ENCODE data around the gene RAB8B.
"Not testable (repeated sequence)": the region's sequence is repeated elsewhere in the genome, so short reads cannot be mapped to it uniquely, and the experiment has no call there.

The RAB8B gene

DNA sequence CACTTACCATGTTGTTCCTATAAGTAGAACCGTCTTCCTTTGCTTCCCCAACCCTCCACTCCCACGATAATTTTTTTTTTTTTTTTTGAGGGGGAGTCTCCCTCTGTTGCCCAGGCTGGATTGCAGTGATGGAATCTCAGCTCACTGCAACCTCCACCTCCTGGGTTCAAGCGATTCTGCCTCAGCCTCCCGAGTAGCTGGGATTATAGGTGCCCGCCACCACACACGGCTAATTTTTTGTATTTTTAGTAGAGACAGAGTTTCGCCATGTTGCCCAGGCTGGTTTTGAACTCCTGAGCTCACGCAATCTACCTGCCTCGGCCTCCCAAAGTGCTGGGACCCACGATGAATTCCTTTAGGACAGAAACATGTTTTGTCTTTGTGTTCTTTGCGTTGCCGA is 19.4 kb downstream of the RAB8B start:
- not testable (repeated sequence) for H3K27me3 ChIP-seq (ENCODE audit: insufficient read depth, low read length); H3K14ac ChIP-seq (ENCODE audit: low read length); H3K9me3 ChIP-seq (ENCODE audit: insufficient read depth, low read depth, low read length); H3K79me2 ChIP-seq (ENCODE audit: control insufficient read depth, insufficient read depth, low read length, poor library complexity); H3K18ac ChIP-seq (ENCODE audit: low read length); H3K79me1 ChIP-seq (ENCODE audit: low read length); H3K4me1 ChIP-seq (ENCODE audit: control insufficient read depth in 1 of 2, insufficient read depth in 2 of 2, low read length in 2 of 2); H4K91ac ChIP-seq (ENCODE audit: low read depth, low read length); H3K9ac ChIP-seq (ENCODE audit: low read length); H2BK12ac ChIP-seq (ENCODE audit: low read length); H2BK5ac ChIP-seq (ENCODE audit: low read depth, low read length, poor library complexity); H4K8ac ChIP-seq (ENCODE audit: low read depth, low read length); H3K4me3 ChIP-seq (ENCODE audit: low read depth, low read length); H2AK5ac ChIP-seq (ENCODE audit: low read length); H4K12ac ChIP-seq (ENCODE audit: low read depth, low read length); H2AFZ ChIP-seq (ENCODE audit: insufficient read depth, low read length, poor library complexity); H3K4me2 ChIP-seq (ENCODE audit: low read length); H3K27ac ChIP-seq (ENCODE audit: low read depth, low read length); H3K23ac ChIP-seq (ENCODE audit: low read length); H2BK120ac ChIP-seq (ENCODE audit: insufficient read depth, low read length, poor library complexity); H3K36me3 ChIP-seq (ENCODE audit: control insufficient read depth in 1 of 2, insufficient read depth in 2 of 2, low read length in 2 of 2); DNase-seq; H3K4ac ChIP-seq (ENCODE audit: low read depth, low read length)
- WGBS (ENCODE audit: extremely low coverage, insufficient coverage, insufficient read length), result no CpG with 5 or more reads among the region's 12 CpGs

DNA sequence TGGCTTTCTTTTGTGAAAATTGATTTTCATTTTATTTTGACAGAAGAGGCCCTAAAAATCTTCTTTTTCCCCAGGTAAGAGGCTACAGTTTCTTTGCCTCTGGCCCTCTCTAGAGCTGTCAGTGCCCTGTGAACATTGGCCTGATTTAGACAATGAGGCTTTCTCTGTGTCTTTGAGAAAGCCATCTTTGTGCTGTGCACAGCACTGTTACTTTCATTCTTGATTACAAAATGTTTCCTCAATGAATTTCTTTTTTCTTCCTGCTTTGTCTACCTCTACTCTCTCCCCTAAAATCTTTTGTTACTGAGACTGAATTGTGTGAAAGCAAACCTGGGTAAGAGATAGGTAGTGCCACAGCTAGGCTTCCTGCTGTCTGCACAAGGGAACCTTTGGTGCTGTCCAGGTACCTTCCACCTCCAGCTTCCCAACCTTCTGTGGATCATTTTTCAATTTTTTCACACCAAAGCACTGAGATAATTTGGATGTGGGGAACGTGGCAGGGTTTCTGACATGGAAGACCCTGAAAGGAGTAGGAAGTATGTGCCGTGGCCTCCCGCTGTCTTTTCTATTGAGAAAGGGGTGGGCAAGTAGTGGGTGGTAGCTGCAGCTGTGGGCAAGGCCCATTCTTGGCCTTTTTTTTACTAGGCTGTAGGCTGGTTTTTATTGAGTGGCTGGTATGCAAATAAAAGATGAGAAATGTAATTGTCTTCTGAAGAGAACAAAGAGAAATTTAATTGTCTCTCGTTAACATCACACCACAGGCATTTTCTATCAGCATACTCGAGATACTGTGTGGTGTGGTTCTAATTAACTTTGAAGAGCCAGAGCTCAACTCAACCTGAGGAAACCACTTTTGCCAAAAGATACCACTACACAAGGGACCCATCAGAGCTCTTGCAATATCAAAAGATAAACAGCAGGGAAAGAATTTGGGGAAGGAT is 21.0 kb downstream of the RAB8B start:
- no peak overlapping the region for H3K4ac ChIP-seq (ENCODE audit: low read depth, low read length)

DNA sequence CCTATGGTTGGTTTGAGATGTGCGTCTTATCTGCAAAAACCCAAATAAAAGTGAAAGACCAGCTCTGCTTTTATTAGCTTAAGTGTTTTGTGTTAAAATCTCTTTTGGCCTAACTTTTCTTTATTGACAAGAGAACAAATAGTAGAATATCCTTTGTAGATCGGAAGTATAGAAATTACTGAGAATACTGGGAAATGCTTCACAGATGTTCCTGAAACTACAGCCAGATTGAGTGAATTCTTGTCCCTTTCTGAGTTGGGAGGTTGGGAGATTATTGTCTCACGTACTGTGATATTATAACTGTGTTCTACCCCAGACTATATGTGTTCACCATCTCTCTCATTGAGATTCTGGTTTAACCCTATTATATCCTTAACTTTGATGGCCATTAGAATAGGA is 21.7 kb downstream of the RAB8B start:
- Histone ChIP-seq H3K27me3 (ENCODE audit: insufficient read depth, low read length) (no peaks in the 10 kb centered on the region), H3K27ac (ENCODE audit: low read depth, low read length) (no peak overlapping the region), H4K91ac (ENCODE audit: low read depth, low read length) (no peak overlapping the region), H3K9ac (ENCODE audit: low read length) (no peak overlapping the region), H2BK12ac (ENCODE audit: low read length) (no peak overlapping the region), H3K4me3 (ENCODE audit: low read depth, low read length) (no peak overlapping the region), H3K4me1 (ENCODE audit: control insufficient read depth in 1 of 2, insufficient read depth in 2 of 2, low read length in 2 of 2) (no peaks in the 10 kb centered on the region), H3K14ac (ENCODE audit: low read length) (no peak overlapping the region), H3K79me1 (ENCODE audit: low read length) (no peaks in the 10 kb centered on the region), H3K79me2 (ENCODE audit: control insufficient read depth, insufficient read depth, low read length, poor library complexity) (no peaks in the 10 kb centered on the region), H3K36me3 (ENCODE audit: control insufficient read depth in 1 of 2, insufficient read depth in 2 of 2, low read length in 2 of 2) (no peaks in the 10 kb centered on the region), H3K18ac (ENCODE audit: low read length) (no peak overlapping the region), H3K23ac (ENCODE audit: low read length) (no peak overlapping the region), H3K4ac (ENCODE audit: low read depth, low read length) (no peak overlapping the region), H3K9me3 (ENCODE audit: insufficient read depth, low read depth, low read length) (no peaks in the 10 kb centered on the region), H2BK5ac (ENCODE audit: low read depth, low read length, poor library complexity) (no peak overlapping the region), H4K12ac (ENCODE audit: low read depth, low read length) (no peak overlapping the region), H2BK120ac (ENCODE audit: insufficient read depth, low read length, poor library complexity) (no peak overlapping the region), H2AK5ac (ENCODE audit: low read length) (no peak overlapping the region), H3K4me2 (ENCODE audit: low read length) (no peak overlapping the region), H4K8ac (ENCODE audit: low read depth, low read length) (no peak overlapping the region), H2AFZ (ENCODE audit: insufficient read depth, low read length, poor library complexity) (no peak overlapping the region)
- no peak for DNase-seq
- WGBS (ENCODE audit: extremely low coverage, insufficient coverage, insufficient read length), result no CpG with 5 or more reads among the region's 3 CpGs

More for the DNA sequence above, 21.0 kb downstream of the RAB8B start:
- Histone ChIP-seq H4K12ac (ENCODE audit: low read depth, low read length) (no peak overlapping the region), H3K18ac (ENCODE audit: low read length) (no peak overlapping the region), H3K27me3 (ENCODE audit: insufficient read depth, low read length) (no peaks in the 10 kb centered on the region), H3K4me1 (ENCODE audit: control insufficient read depth in 1 of 2, insufficient read depth in 2 of 2, low read length in 2 of 2) (no peaks in the 10 kb centered on the region), H3K9me3 (ENCODE audit: insufficient read depth, low read depth, low read length) (no peaks in the 10 kb centered on the region), H3K79me2 (ENCODE audit: control insufficient read depth, insufficient read depth, low read length, poor library complexity) (no peaks in the 10 kb centered on the region), H4K91ac (ENCODE audit: low read depth, low read length) (no peak overlapping the region), H3K79me1 (ENCODE audit: low read length) (no peaks in the 10 kb centered on the region), H2BK120ac (ENCODE audit: insufficient read depth, low read length, poor library complexity) (no peak overlapping the region), H3K4me2 (ENCODE audit: low read length) (no peak overlapping the region), H3K23ac (ENCODE audit: low read length) (no peak overlapping the region), H2AK5ac (ENCODE audit: low read length) (no peak overlapping the region), H4K8ac (ENCODE audit: low read depth, low read length) (no peak overlapping the region), H3K27ac (ENCODE audit: low read depth, low read length) (no peak overlapping the region), H3K36me3 (ENCODE audit: control insufficient read depth in 1 of 2, insufficient read depth in 2 of 2, low read length in 2 of 2) (no peaks in the 10 kb centered on the region), H2AFZ (ENCODE audit: insufficient read depth, low read length, poor library complexity) (no peak overlapping the region), H3K4me3 (ENCODE audit: low read depth, low read length) (no peak overlapping the region), H3K9ac (ENCODE audit: low read length) (no peak overlapping the region), H2BK5ac (ENCODE audit: low read depth, low read length, poor library complexity) (no peak overlapping the region), H3K14ac (ENCODE audit: low read length) (no peak overlapping the region), H2BK12ac (ENCODE audit: low read length) (no peak overlapping the region)
- DNase-seq, result no peak
- no CpG with 5 or more reads among the region's 5 CpGs for WGBS (ENCODE audit: extremely low coverage, insufficient coverage, insufficient read length)

DNA sequence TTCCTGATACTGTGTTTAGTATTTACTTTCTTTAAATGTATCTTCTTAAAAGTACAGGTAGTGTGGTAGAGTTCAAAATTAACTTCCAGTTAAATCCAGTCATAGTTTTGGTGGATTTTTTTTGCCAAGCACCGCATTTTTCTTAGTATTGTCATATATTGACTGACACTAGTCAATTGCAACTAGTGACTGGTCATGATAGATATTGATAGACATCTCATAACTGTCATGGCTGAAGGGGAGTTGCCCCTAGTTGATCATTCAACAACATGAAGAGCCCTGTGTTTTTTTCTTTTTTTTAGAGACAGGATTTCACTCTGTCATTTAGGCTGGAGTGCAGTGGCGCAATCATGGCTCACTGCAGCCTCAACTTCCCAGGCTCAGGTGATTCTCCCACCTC is 22.1 kb downstream of the RAB8B start:
- WGBS (ENCODE audit: extremely low coverage, insufficient coverage, insufficient read length), result no CpG with 5 or more reads among the region's 2 CpGs
- H3K23ac ChIP-seq (ENCODE audit: low read length), result no peak overlapping the region
- H3K9ac ChIP-seq (ENCODE audit: low read length), result no peak overlapping the region
- no peak overlapping the region for H4K12ac ChIP-seq (ENCODE audit: low read depth, low read length)
- H3K4me3 ChIP-seq (ENCODE audit: low read depth, low read length), result no peak overlapping the region
- no peak overlapping the region for H3K18ac ChIP-seq (ENCODE audit: low read length)
- H4K8ac ChIP-seq (ENCODE audit: low read depth, low read length), result no peak overlapping the region
- H3K27ac ChIP-seq (ENCODE audit: low read depth, low read length), result no peak overlapping the region
- H3K14ac ChIP-seq (ENCODE audit: low read length), result no peak overlapping the region
- H3K79me2 ChIP-seq (ENCODE audit: control insufficient read depth, insufficient read depth, low read length, poor library complexity), result no peaks in the 10 kb centered on the region
- H3K4me2 ChIP-seq (ENCODE audit: low read length), result no peak overlapping the region
- no peaks in the 10 kb centered on the region for H3K36me3 ChIP-seq (ENCODE audit: control insufficient read depth in 1 of 2, insufficient read depth in 2 of 2, low read length in 2 of 2)
- H3K4me1 ChIP-seq (ENCODE audit: control insufficient read depth in 1 of 2, insufficient read depth in 2 of 2, low read length in 2 of 2), result no peaks in the 10 kb centered on the region
- H3K27me3 ChIP-seq (ENCODE audit: insufficient read depth, low read length), result no peaks in the 10 kb centered on the region
- H2BK120ac ChIP-seq (ENCODE audit: insufficient read depth, low read length, poor library complexity), result no peak overlapping the region
- no peak overlapping the region for H2AK5ac ChIP-seq (ENCODE audit: low read length)
- H2BK12ac ChIP-seq (ENCODE audit: low read length), result no peak overlapping the region
- DNase-seq, result peak in 1 of 2 donors; percentile 64
- no peak overlapping the region for H4K91ac ChIP-seq (ENCODE audit: low read depth, low read length)
- H2AFZ ChIP-seq (ENCODE audit: insufficient read depth, low read length, poor library complexity), result no peak overlapping the region
- no peaks in the 10 kb centered on the region for H3K9me3 ChIP-seq (ENCODE audit: insufficient read depth, low read depth, low read length)
- no peak overlapping the region for H3K4ac ChIP-seq (ENCODE audit: low read depth, low read length)
- no peak overlapping the region for H2BK5ac ChIP-seq (ENCODE audit: low read depth, low read length, poor library complexity)
- H3K79me1 ChIP-seq (ENCODE audit: low read length), result no peaks in the 10 kb centered on the region

Measured in trophoblast cell (in vitro differentiated cells and primary cell).